EL (cell line): ENCODE data around the gene PRPF8.

Experiments
- DNase-seq: peaks from one replicate; pipeline ENCODE4 v3.0.0-alpha.2; 2016

The PRPF8 gene

DNA sequence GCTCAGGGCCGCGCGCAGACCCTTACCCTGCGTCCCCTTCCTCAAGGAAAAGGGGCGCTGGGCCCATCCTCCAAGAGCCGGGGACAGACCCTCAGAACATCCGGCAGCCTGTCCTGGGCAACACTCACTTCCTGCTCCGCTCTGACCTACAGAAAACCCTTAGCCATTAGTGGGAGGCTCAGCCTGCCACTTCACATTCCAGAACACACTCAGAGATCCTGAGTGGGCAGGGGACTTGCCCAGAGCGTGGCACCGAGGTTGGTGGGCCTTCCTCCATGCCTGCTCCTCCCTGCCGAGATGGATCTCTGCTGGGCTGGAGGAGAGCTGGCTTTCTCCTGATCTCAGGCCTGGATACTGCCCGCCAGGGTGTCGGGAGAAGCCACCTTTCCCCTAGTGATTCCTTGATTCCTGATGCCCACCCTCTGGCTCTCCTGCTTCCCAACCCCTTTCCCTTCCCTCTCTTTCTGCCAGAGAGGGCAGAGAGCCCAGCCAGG, 40.6 kb downstream of the PRPF8 start:
- peak; percentile 41 for DNase-seq

DNA sequence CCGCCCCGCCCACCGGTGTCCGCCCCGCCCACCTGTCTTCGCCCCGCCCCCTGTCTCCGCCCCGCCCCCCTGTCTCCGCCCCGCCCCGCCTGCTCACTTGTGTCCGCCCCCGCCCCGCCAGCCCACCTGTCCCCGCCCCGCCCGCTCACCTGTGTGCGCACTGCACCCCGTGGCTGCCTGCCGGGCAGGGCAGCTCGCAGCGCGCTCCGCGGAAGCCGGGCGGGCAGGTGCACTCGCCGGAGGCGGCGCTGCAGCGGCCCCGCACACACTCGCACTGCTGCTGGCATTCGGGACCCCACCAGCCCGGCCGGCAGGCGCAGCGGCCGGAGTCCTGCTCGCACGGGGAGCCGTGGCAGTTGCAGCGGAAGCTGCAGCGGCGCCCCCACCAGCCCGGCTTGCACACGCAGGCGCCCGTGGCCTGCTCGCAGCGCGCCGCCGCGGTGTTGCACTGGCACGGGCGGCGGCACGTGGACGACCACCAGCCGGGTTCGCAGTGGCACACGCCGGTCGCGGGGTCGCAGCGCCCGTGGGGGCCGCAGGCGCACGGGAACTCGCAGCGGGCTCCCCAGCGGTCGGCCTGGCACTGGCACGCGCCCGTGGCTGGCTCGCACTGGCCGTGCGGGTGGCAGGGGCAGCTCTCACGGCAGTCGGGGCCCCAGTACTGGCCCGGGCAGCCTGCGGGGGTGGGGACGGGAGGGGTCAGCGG, 41.2 kb downstream of the PRPF8 start:
- DNase-seq = peak; percentile 42

DNA sequence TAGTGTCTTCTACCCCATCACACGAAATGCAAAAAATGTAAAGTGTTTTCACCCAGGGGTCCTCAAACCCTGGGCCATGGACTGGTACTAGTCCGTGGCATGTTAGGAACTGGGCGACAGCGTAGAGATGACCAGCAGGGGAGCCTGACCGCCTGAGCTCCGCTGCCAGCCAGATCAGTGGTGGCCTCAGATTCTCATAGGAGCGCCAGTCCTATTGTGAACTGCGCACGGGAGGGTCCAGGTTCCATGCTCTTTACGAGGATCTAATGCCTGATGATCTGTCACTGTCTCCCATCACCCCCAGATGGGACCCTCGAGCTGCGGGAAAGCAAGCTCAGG, 43.6 kb downstream of the PRPF8 start:
- DNase-seq = no peak

DNA sequence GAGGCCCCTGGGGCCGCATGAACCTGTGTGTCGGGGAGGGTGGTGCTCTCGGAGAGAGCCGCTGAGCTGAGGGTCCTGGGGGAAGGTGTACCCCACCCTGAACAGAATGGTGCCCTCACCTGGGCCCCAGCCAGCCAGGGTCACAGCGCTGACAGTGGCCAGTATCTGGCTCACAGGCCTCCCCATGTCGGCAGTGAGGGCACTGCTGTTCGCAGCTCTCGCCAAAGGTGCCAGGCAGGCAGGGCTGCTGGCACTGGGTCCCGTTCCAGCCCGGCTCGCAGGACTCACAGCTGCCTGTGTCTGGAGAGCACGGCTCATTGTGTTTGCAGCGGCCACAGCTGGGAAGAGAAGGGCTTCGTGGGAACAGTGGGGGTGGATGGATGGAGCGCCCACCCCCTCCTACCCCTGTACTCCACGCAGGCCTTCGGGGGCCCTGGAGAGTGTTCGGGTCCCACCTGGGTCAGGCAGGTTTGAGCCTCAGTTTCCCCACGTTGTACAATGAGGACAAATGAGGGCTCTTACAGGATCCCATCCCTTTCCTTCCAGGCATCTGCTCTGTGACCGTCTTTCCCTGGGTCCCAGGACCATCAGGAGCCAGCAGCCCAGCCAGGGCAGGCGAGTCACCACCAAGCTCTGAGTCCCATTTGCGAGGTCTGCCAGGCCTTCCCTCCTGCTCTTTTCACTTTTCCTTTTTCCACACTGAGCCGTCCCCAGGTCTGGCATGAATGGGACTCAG, 44.2 kb downstream of the PRPF8 start:
- DNase-seq = no peak

DNA sequence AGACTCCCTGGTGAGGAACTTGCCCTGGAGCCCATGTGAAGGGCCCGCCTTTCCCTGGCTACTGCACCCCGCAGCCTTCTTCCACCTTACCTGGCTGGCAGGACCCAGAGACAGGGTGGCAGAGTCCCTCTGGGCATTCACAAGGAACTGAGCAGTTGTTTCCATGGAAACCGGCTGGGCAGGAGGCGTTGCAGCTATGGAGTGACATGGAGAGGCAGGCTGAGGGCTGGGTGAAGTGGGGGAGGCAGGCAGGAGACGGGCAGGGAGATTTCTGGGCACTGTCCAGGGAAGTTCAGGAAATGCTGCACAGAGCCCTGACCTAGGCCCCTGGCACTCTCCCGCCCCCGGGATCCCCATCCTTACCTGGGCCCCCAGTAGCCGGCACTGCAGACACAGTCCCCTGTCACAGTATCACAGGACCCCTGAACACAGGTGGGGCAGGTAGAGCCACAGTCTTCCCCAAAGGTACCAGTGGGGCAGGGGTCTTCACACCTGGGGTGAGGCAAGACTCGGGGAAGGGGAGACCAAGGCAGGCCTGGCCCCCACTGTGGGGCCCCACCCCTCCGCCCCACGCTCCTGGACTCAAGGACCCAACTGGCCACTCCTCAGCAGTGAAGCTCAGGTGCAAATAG, 45.0 kb downstream of the PRPF8 start:
- no peak for DNase-seq

DNA sequence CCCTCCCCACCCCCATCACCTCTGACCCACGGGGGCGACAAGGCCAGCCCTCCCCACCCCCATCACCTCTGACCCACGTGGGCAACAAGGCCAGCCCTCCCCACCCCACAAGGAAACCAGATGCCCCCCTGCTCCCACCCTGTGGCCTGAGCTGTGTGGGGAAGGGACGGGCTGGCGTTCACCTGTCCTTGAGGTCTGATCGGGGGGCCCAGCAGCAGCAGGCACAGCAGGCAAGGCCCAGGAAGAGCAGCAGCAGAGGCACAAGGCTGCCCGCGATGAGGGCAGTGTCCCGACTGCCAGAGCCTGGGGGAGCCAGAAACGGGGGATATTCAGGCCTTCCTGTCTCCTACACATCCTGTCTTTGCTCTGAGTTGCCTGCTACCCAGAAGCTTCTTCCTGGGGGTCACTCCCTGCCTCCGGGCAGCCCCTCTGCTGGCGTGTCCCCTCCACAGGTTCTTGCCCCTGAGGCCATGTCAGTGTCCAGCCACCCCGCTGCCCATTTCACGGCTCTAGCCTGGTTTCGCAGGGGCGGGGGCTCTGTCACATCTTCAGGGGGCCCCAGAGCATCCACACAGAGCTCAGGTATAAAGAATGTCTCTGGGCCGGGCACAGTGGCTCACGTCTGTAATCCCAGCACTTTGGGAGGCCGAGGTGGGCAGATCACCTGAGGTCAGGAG, 45.9 kb downstream of the PRPF8 start:
- no peak for DNase-seq

DNA sequence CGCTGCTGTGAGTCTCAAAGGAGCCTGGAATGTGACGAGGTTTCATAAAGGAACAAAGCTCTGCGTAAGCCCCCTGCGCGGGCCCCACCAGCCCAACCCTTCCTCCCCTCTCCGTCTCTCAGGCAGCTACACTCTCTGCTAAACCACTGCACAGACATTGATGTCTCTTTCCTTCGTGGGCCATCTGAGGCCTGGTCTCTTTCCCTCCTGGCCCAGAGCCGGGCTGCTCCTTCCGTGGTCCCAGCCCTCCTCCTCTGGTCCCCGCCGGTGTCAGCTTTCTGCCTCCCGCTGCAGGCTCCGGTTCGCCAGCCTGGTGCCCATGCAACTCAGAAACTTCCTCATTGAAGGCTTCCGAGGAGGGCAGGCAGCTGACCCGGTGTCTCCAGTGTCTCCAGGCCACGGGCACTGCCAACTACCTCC, 46.5 kb downstream of the PRPF8 start:
- DNase-seq = no peak

DNA sequence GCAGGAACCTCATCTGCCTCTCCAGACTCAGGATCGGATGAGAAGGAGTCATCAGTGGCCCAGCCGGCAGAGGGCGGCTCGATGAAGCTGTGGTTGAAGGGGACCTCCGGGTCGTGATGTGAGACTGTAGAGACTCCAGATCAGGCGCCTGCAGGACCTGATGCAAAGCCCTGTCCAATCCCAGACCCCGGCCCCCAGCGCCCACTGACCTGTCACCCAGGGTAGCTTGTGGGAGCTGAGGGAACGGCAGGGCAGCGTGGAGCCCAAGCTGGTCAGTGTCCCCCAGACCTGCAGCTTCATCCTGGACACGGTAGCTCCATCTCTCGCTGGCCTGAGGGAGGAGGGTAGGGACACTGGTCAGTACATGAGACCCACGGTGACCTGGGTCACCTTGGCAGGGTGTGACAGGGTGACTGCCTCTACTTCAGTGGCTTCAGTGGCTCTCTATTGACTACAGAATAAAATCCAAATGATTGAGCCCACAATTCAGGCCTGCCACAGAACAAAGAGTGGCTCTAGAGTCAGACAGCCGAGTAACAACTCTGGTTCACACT, 47.9 kb downstream of the PRPF8 start:
- DNase-seq = no peak

DNA sequence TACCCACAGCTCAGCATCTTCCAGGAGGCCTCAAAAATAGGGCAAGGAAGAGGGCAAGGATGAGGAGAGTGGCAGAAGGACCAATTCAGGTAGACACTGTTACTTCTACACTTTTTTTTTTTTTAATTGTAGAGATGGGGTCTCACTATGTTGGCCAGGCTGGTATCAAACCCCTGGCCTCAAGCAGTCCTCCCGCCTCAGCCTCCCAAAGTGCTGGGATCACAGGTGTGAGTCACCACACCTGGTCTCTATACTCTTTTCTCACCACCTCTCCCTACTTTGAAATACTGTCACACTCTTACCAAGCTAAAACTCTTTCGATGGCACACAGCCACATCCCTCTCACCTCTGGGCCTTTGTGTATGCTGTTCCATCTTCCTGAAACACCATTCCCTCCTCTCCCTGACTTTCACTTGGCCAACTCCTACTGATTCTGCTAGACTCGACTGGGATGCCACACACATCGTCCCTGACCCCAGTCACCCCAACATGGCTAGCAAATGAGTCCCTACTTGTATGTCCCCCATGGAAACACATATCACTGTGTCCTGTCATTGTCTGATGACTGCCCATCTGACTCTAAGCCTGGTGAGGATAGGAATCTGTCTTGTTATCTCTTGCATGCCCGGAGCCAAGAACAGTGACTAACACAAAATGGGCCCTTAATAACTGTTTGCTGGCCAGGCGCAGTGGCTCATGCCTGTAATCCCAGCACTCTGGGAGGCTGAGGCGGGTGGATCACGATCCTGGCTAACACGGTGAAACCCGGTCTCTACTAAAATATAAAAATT, 48.8 kb downstream of the PRPF8 start:
- no peak for DNase-seq

DNA sequence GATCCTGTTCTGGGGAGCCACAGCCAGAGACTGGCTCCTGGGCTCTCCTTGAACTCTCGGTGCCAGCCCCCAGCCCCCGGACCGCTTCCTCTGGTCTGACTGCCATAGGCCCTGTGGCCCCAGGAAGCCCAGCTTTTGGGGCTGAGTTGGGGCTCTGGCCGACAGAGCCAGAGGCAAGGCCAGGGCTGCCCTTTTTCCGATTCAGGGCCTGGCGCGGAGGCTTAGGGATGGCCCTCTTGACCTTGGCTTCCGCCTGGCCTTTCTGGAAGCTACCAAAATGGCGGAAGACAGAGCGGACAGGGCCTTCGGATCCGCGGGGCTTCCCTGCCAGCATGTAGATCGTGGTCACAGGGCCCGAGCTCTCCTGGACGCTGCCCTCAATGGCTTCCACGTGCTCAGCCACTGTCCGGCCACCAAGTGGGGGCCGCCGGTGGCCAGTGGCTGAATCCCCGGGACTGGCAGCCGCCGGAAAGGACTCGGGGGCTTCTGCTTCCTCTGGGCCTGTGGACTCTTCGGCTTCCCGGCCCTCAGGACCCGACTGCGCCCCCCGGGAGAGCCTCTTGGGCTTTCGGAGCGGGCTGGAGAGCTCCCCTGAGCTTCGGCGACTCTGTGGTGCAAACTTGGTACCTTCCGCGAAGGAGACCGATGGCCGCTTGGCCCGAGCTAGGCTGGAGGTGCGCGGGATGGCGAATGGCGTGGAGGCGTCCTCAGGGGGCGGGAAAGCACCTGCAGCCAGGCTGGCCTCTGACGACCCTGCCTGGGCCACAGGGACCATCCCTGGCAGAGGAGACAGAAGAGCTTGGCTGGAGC, 49.6 kb downstream of the PRPF8 start:
- DNase-seq = no peak

DNA sequence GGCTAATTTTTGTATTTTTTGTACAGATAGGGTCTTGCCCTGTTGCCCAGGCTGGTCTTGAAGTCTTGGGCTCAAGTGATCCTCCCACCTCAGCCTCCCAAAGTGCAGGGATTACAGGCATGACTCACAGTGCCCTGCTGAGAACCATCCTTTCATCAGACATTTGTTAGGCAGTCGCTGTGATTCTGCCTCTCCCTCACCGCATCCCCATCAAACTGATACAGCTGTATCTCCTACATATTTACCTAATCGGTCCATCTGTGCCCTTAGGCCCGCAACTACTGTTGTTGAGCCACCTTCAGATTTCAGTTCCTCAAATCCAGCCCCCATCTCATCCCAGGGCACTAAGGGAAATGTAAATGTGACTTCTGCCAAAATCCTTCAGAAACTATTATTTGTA, 54.0 kb downstream of the PRPF8 start:
- DNase-seq = no peak

DNA sequence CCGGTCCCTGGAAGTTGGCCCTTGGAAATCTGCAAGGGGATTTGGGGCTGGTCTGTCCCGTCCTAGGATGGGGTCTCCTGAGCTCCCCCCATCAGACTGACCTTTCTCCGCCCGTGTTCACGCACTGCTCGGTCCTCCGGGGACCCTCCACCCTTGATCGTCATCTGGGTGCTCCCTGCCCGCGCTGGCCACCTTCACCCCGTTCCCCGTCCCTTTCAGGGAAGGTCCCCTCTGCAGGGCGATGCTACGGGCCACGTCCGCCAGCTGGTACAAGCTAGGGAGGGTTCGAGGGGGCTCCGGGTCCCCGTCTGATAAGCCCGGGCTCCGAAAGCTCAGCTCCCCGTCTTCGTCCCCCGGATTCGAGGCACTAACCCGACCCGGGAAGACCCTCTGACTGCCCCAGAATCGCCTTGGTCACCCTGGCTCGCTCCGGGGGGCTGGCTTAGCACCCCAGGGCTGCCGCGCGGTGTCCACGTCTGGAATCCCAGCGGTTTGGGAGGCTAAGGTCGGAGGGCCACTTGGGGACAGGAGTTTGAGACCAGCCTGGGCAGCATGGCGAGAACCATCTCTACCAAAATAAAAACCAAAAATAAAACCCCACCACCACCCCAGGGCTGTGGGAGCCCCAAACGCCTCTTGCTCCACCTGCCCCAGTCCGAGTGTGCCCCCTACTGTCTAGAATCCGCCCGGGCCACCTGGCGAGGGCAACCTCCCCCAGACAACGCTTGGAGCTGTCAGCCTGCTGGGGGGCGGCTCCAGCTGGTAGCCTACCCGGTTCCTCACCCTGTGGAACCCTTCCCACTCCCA, 55.0 kb downstream of the PRPF8 start:
- DNase-seq = peak; percentile 46

DNA sequence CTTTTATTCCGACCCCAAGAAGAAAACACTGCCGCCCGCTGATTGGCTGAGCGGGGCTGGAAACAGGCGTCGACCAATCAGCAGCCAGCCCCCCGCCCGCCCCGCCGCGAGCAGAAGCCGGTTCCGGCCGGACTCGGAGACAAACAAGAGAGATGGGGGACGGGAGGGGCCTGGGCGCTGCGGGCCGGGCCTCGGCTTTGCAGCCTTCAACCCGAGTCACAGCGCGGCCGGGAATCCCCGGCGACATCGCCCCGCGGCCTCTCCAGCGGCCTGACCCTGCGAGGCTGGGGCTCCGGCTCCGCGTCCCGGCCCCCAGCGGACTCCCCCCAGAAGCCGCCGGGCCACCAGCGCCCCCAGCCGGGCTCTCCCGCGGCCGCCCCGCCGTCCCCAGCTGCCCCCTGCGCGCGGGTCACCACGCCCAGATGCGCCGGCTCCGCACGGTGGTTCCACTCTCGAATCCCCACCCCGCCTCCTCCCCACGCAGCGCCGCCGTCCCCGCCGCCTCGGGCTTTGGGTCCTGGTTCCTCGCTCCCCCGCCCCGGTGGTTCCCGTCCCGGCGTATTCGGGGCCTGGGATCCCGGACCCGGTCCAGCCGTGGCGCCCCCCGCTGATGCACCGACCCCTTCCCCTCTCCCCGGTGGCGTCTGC, 55.7 kb downstream of the PRPF8 start:
- DNase-seq = peak; percentile 95

DNA sequence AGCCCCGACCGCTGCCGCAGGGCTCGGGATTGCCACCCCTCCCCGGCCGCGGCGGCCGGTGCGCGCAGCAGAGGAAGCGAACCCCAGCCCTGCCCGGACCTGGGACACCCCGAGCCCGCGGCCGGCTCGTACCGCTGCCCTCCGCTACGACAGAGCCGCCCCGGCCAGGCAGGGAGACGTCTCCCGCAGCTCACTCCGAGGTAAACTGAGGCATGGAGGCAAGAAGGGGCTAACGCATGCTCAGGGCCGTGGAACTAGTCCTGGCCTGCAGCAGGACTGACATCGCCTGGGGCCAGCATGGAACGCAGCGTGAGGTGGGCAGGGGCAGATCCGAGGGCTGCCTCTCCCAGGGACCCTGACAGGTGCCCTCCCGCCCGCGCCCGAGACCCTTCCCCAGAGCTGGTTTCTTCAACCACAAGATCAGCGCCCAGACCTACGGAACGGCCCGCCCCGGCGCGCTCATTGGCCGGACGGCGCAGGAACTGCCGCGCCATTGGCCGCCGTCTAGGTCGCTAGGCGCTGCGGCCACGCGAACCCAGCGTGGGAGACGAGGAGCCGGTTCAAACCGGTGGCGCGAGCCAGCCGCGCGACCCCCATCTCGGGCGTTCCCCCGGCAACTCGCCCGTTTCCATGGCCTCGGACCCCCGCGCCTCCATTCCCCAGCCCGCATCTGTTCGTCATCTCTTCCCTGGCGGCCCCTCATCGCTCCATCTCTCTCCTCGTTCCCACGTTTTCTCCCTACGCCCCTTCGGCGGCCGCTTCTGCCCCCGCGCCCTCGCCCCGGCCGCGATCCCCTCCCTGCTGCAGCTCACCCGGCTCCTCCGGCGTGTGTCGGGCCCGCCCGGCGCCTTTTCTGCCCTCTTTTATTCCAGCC, 56.4 kb downstream of the PRPF8 start, which contains the start of gene SLC43A2:
TSS of gene SLC43A2 (minus strand) at position 853 of the 874 bp plus-strand sequence. CDS start 960 bp downstream, outside the sequence.
- DNase-seq = peak; percentile 77

DNA sequence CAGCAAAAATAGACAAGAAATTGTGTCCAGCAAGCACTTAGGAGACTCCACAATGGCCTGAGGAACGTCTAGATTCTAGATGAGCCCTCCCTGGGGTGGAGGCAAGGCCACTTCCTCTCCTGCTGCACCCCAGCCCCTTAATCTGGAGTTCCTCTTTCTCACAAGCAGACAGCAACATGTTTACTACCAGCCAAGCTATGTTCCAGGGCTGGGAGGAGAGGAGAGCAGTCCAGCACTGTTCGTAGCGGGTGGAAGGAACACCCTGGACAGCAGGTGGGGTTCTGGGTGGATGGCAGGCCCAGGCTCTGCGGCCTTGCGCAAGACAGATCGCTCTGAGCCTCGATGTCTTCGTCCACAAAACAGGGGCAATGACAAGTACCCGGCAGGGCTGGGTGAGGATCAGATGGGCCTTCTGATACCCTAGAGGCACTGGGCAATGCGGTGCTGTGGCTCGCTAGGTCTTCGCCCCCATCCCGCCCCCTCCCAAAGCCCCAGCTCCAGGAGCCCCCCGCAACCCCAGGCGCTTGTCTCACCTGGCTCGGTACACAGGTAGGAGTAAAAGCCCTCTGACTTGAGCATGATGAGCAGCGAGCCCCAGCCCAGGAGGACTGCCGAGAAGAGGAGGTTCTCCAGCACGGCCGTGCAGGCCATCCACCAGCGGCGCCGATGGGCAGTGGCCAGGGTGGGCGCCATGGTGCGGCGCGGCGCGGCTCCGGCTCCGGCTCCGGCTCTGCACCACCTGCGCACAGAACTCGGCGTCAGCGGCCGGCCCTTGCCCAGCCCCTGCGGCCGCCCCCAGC, 57.3 kb downstream of the PRPF8 start:
- DNase-seq = no peak

DNA sequence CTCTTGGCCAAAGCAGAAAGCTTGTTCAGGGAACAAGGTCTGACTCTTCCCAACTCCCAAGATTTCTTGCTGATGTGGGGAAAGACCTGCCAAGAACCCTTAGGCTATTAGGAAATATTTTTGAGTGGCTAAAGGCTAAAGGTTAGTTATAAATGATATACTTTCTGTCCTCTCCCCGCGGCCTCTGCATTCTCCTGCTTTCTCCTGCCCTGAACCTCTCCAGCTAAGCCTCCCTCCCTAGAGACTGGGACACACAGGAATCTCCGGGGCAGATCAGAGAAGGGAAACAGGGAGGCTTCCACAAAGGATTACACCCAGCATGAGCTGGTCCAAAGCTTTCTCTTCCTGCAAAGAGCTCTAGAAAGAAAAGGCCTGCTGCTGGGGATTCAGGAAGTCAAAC, 58.3 kb downstream of the PRPF8 start:
- DNase-seq = no peak

DNA sequence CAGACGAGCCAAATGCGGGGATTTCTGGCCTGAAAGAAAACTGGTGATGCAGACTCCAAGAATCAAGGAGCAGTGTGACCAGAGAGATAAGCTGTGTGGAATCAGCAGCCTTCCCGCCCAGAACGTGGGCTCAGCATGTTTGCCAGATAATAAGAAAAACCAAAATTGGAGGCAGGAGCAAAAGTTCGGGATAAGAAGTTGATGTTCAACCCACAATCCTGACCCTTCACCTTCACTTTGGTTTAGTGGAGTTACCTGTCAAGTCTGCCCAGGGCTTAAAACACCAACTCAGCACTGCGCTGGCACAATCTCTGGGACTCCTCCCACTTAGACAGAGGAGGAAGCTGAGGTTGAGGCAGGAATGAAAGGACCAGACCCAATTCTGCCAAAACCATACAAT, 59.1 kb downstream of the PRPF8 start:
- DNase-seq = no peak

DNA sequence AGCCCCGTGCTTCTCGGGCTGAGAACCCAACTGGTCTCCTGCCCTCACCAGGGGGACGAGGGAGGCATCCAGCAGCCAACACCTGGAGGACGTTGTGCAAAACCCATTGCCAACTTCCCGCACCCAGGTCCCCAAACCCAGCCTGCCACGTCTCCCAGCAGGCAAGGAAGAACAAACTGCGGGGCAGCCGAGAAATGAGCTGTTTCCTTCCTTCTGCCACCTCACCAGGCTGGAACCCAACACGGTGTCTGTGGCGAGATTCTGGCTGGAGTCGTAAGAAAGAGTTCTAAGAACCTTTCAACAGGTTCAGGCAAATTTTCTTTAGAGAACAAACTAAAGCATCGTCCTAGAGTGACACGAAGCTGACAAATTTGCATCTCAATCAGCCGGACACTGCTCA, 59.6 kb downstream of the PRPF8 start:
- no peak for DNase-seq
